ENCODE data around the gene VPS51.
A peak's percentile ranks its signal among the peaks of the same experiment; 100 is the strongest.

The VPS51 gene

GRCh38 chr11:65095974-65096806 is at the start of gene VPS51:
Gene VPS51 (plus strand): TSS chr11:65096214. CDS start chr11:65096251, 37 bp downstream.
- peak; percentile 89 for DNase-seq

GRCh38 chr11:65047581-65048422 is 48.2 kb upstream of the VPS51 start:
- DNase-seq = peak; percentile 55

DNA sequence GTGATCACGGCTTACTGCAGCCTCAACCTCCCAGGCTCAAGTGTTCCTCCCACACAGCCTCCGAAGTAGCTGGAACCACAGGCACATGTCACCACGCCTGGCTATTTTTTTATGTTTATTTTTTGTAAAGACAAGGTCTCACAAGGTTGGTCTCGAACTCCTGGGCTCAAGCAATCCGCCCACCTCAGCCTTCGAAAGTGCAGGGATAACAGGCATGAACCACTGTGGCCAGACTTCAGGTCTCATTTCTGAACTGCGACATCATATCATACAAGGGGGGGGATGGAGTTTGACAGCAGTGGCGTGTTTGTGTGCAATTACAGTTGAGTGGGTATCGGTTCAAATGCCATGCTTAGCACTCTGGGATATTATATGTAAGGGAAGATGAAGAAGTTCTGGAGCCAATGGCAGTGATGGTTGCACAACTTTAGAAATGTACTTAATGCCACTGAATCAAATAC is 44.6 kb upstream of the VPS51 start:
- DNase-seq = no peak

- no peak for DNase-seq
These were observed 42.0 kb upstream of the VPS51 start for GRCh38 chr11:65053827-65054508.

- no peak for DNase-seq
These were observed 40.5 kb upstream of the VPS51 start for GRCh38 chr11:65055538-65055937.

DNA sequence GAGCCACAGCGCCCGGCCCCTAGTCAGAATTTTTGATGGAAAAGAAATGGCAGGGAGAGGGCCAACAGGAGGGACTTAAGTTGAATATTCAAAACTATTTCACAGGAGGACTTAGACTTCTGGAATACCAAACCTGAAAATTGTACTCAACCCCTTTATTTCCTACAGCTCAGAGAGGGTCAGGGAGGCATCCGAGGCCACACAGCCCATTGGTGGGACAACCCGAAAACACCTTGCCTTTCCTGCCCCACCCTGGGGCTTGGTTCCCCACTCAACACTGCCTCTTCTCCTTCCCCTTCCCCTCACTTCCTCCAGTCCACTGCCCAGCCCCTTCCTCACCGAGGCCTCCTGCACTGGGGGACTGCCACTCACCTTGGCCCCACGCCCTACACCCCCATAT is 39.0 kb upstream of the VPS51 start:
- DNase-seq = no peak

GRCh38 chr11:65057526-65057925 is 38.5 kb upstream of the VPS51 start:
- no peak for DNase-seq

GRCh38 chr11:65058012-65058411 is 38.0 kb upstream of the VPS51 start:
- DNase-seq = no peak

DNA sequence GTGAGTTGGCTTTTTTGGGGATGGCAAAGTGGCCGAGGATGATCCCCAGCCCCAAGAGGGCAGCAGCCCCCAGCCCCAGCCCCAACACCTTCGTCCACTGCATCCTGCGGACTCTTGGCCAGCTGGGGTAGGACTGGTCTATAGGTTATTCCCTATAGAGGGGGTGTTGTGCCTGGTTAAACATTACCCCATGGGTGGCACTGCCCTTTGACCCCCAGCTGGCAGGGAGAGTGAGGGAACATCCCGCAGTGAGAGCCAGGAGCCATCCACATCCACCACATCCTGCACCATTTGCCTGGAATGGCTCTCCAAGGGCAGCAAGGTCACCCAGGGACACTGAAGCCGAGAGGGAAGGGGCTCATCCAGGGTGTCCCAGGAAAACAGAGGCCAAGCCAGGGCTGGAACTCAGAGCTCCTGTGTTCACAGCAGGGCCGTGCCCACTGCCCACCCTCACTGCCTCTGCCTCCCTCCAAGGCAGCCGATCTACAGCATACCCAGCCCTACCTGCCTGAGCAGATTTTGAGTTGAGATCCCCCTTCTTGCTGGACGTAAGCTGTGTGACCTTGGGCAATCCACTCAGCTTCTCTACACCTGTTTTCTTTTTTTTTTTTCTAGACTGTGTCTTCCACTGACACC is 37.5 kb upstream of the VPS51 start, which contains the start of gene NAALADL1:
Gene NAALADL1, minus strand, starts transcription at position 135 of the 636 bp plus-strand sequence. Its CDS starts 32 bp downstream, at position 103.
- DNase-seq = no peak

DNA sequence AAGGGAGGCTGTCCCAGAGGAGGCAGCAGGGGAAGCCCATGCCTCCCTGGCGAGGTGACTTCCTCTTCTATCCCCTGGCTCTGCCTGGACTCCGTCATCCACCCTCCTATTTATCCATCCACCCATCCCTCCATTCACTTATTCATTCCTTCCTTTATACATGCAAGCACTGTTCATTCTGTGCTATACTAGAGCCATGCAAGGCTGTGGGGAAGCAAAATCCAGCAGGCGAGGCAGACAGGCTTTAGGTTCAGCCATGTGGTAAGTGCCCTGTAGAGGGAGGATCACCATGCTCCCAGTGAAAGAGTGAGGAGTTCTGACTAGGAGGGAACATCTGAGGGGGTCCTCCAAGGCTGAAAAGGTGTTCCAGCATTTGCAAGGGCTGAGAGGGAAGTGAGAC is 36.5 kb upstream of the VPS51 start:
- DNase-seq = no peak

- DNase-seq = no peak
These were observed 35.8 kb upstream of the VPS51 start for GRCh38 chr11:65059959-65060824.

- DNase-seq = no peak
These were observed 35.1 kb upstream of the VPS51 start for GRCh38 chr11:65060913-65061408.

GRCh38 chr11:65063532-65063931 is 32.5 kb upstream of the VPS51 start:
- DNase-seq = no peak

- no peak for DNase-seq
These were observed 31.2 kb upstream of the VPS51 start for GRCh38 chr11:65064847-65065240.

DNA sequence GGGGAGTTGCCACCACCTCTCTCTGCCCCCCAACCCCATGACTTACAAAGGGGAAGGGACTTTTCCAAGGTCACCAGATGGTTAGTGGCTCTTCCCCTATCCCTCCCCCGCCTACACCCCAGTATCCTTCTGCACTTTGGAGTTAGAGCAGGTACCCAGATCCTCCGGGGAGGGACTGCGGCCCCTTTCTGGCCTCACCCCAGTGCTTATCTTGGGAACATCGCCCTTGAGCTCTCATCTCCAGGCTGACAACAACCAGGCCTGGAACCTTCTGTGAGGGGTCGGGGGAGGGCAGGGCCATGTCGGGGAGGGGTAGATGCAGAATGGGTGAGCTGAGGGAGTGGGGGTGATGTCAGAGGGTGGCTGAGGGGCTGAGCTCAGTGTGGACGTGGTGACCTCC is 30.2 kb upstream of the VPS51 start:
- DNase-seq = no peak

DNA sequence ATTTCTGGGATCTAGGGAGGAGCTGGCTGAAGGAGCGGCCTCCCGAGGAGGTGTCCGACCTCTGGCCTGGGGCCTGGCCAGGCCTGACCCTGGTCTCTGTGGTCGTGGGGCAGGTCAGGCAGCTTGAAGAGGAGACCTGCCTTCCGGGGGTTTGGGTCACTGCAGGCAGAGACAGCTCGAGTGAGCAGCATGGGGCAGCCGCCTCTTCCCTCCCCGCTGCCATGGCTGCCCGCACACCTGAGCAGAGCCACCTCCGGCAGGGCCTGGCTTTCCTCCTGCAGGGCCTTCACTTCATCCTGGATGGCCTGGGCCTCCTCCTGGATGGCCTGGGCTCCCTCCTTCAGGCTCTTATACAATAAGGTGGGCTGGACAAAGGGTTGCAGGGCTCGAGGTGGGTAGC is 29.7 kb upstream of the VPS51 start:
- DNase-seq = no peak

GRCh38 chr11:65066805-65067291 is 29.2 kb upstream of the VPS51 start:
- DNase-seq = no peak

GRCh38 chr11:65067446-65067845 is 28.6 kb upstream of the VPS51 start:
- DNase-seq = no peak

DNA sequence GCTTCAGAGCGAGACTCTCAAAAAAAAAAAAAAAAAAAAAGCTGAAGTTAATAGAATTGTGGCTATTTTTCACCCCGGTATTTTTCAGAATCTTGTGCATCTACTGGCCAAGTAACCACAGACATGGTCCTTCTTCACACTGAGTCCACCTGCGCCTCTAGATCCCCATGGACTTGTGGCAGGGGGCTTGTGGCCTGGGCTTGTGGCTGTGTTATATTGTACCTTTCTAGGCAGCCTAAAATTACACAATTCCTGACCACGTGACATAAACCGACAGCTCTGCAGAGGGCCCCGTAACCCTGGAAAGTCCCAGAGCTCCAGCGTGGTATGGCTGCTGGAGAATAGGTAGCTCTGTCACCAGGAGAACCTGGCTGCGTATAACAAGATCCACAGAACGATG is 26.8 kb upstream of the VPS51 start:
- DNase-seq = no peak

- DNase-seq = no peak
These were observed 23.9 kb upstream of the VPS51 start for GRCh38 chr11:65071907-65072630.

- DNase-seq = no peak
These were observed 23.4 kb upstream of the VPS51 start for GRCh38 chr11:65072631-65072966.
